ENCODE measurements around the gene AGBL1. TPM values are rescaled to one million over a fixed set of nuclear protein-coding genes. Genes with fewer than 3 reads are reported as not detected.

Gene AGBL1
- total RNA-seq, 1 experiment from 2014 or later: not detected

GRCh38 chr15:86300390-86301125 lies 220.9 kb downstream of the AGBL1 start:
- ChIA-PET POLR2A (ENCODE audit: low non-redundant PET) (no interaction called here), CTCF (no interaction called here)
- no peaks in the 10 kb centered on the region for H3K27me3 ChIP-seq (replicated peaks; ENCODE audit: insufficient read depth, low read depth, low read length, poor library complexity)
- no peak for TF ChIP-seq EZH2 (IDR thresholded peaks at IDR 0.05; ENCODE audit: borderline replicate concordance, low read depth, low read length, poor library complexity, severe bottlenecking)
- TF ChIP-seq CTCF (conservative IDR thresholded peaks at IDR 0.05; ENCODE audit: low read depth, low read length): no peak
- DNase-seq (ENCODE audit: low spot score): no peak
- no peak overlapping the region for H3K4me3 ChIP-seq (ENCODE audit: low read depth, low read length, poor library complexity, severe bottlenecking)
- H3K4me1 ChIP-seq (ENCODE audit: insufficient read depth, low read length, poor library complexity, severe bottlenecking): no peaks in the 10 kb centered on the region
- H3K9me3 ChIP-seq (ENCODE audit: low read depth, low read length, poor library complexity, severe bottlenecking): no peaks in the 10 kb centered on the region
- no peaks in the 10 kb centered on the region for H3K36me3 ChIP-seq (ENCODE audit: insufficient read depth, low read length, poor library complexity, severe bottlenecking)
- intact Hi-C loops (cut with micrococcal nuclease; ENCODE audit: unreplicated experiment): no loop called here
- H3K27ac ChIP-seq (ENCODE audit: low read depth, low read length, poor library complexity, severe bottlenecking): no peak overlapping the region
- BruUV-seq (replicated peaks): no TSS peak

GRCh38 chr15:86311568-86312280 lies 232.1 kb downstream of the AGBL1 start:
- no peak for TF ChIP-seq EZH2 (IDR thresholded peaks at IDR 0.05; ENCODE audit: borderline replicate concordance, low read depth, low read length, poor library complexity, severe bottlenecking)
- TF ChIP-seq CTCF (conservative IDR thresholded peaks at IDR 0.05; ENCODE audit: low read depth, low read length): no peak
- no peaks in the 10 kb centered on the region for H3K27me3 ChIP-seq (replicated peaks; ENCODE audit: insufficient read depth, low read depth, low read length, poor library complexity)
- BruUV-seq (replicated peaks): no TSS peak
- no peak overlapping the region for H3K27ac ChIP-seq (ENCODE audit: low read depth, low read length, poor library complexity, severe bottlenecking)
- intact Hi-C loops (cut with micrococcal nuclease; ENCODE audit: unreplicated experiment): no loop called here
- CTCF ChIA-PET: no interaction called here
- H3K9me3 ChIP-seq (ENCODE audit: low read depth, low read length, poor library complexity, severe bottlenecking): no peaks in the 10 kb centered on the region
- no peaks in the 10 kb centered on the region for H3K36me3 ChIP-seq (ENCODE audit: insufficient read depth, low read length, poor library complexity, severe bottlenecking)
- no peaks in the 10 kb centered on the region for H3K4me1 ChIP-seq (ENCODE audit: insufficient read depth, low read length, poor library complexity, severe bottlenecking)
- POLR2A ChIA-PET (ENCODE audit: low non-redundant PET): no interaction called here
- H3K4me3 ChIP-seq (ENCODE audit: low read depth, low read length, poor library complexity, severe bottlenecking): no peak overlapping the region
- no peak for DNase-seq (ENCODE audit: low spot score)

GRCh38 chr15:86312486-86312885 lies 232.8 kb downstream of the AGBL1 start:
- intact Hi-C loops (cut with micrococcal nuclease; ENCODE audit: unreplicated experiment): no loop called here
- no TSS peak for BruUV-seq (replicated peaks)
- POLR2A ChIA-PET (ENCODE audit: low non-redundant PET): no interaction called here

More at GRCh38 chr15:86312486-86312885, 232.8 kb downstream of the AGBL1 start:
- Histone ChIP-seq H3K4me3 (ENCODE audit: low read depth, low read length, poor library complexity, severe bottlenecking) (no peak overlapping the region), H3K4me1 (ENCODE audit: insufficient read depth, low read length, poor library complexity, severe bottlenecking) (no peaks in the 10 kb centered on the region), H3K36me3 (ENCODE audit: insufficient read depth, low read length, poor library complexity, severe bottlenecking) (no peaks in the 10 kb centered on the region), H3K27me3 (replicated peaks; ENCODE audit: insufficient read depth, low read depth, low read length, poor library complexity) (no peaks in the 10 kb centered on the region), H3K27ac (ENCODE audit: low read depth, low read length, poor library complexity, severe bottlenecking) (no peak overlapping the region), H3K9me3 (ENCODE audit: low read depth, low read length, poor library complexity, severe bottlenecking) (no peaks in the 10 kb centered on the region)
- CTCF ChIA-PET: no interaction called here
- TF ChIP-seq EZH2 (IDR thresholded peaks at IDR 0.05; ENCODE audit: borderline replicate concordance, low read depth, low read length, poor library complexity, severe bottlenecking) (no peak), CTCF (conservative IDR thresholded peaks at IDR 0.05; ENCODE audit: low read depth, low read length) (no peak)
- no peak for DNase-seq (ENCODE audit: low spot score)
